Posterior cingulate gyrus (tissue), 11 donors: Measurements from ENCODE around the gene LCNL1.

Source experiments
- DNase-seq, 10 donors: peaks; one replicate each; pipeline versions ENCODE4 v3.0.0 to v3.0.0-alpha.2; 2020 to 2021; ENCODE audit warnings: mixed read lengths in 3 of 10
- intact Hi-C: fragments of 100-400 bp; cut with DNase I; formaldehyde crosslinking; loops from one replicate; pipeline ENCODE4 v1.15.1; 2023

LCNL1 gene

GRCh38 chr9:137006116-137007003, 23.6 kb downstream of the LCNL1 start:
- intact Hi-C loops: no loop called here
- no peak for DNase-seq

- DNase-seq: no peak
- intact Hi-C loops: no loop called here
Measured at GRCh38 chr9:137007108-137007815, 24.5 kb downstream of the LCNL1 start.

- intact Hi-C loops: no loop called here
- DNase-seq: no peak
Measured at GRCh38 chr9:137007816-137008270, 25.1 kb downstream of the LCNL1 start.

- intact Hi-C loops: no loop called here
- DNase-seq: no peak
Measured at GRCh38 chr9:137008312-137008711, 25.5 kb downstream of the LCNL1 start.

GRCh38 chr9:137009217-137009616, 26.4 kb downstream of the LCNL1 start:
- intact Hi-C loops: no loop called here
- no peak for DNase-seq

- DNase-seq: no peak
- intact Hi-C loops: no loop called here
Measured at GRCh38 chr9:137009938-137010732, 27.3 kb downstream of the LCNL1 start.

- DNase-seq: no peak
- intact Hi-C loops: no loop called here
Measured at GRCh38 chr9:137011156-137011555, 28.4 kb downstream of the LCNL1 start.

GRCh38 chr9:137011907-137012675, 29.3 kb downstream of the LCNL1 start:
- DNase-seq: no peak
- intact Hi-C loops: no loop called here

GRCh38 chr9:137012694-137013570, 30.1 kb downstream of the LCNL1 start:
- DNase-seq: no peak
- intact Hi-C loops: no loop called here

- intact Hi-C loops: no loop called here
- DNase-seq: no peak
Measured at GRCh38 chr9:137013571-137013940, 30.8 kb downstream of the LCNL1 start.

GRCh38 chr9:137014166-137014565, 31.4 kb downstream of the LCNL1 start:
- DNase-seq: no peak
- intact Hi-C loops: no loop called here

- no peak for DNase-seq
- intact Hi-C loops: no loop called here
Measured at GRCh38 chr9:137014776-137015539, 32.2 kb downstream of the LCNL1 start.

- intact Hi-C loops: no loop called here
- no peak for DNase-seq
Measured at GRCh38 chr9:137015540-137015930, 32.7 kb downstream of the LCNL1 start.

GRCh38 chr9:137015976-137016375, 33.2 kb downstream of the LCNL1 start:
- intact Hi-C loops: no loop called here
- no peak for DNase-seq

GRCh38 chr9:137016436-137016835, 33.6 kb downstream of the LCNL1 start:
- intact Hi-C loops: no loop called here
- DNase-seq: no peak

- intact Hi-C loops: no loop called here
- DNase-seq: no peak
Measured at GRCh38 chr9:137017071-137017470, 34.3 kb downstream of the LCNL1 start.

GRCh38 chr9:137017791-137018497, 35.2 kb downstream of the LCNL1 start:
- intact Hi-C loops: no loop called here
- no peak for DNase-seq
